GM12891 (cell line): ENCODE results near the gene CFAP410.

ENCODE experiments used
- DNase-seq: peaks from one replicate; pipeline ENCODE4 v3.0.0; 2011; ENCODE audit warnings: low spot score; ENCODE audit not compliant: insufficient read length
- FAIRE-seq: peaks from 2 replicates; lab custom pipeline; 2011; peaks lifted over from hg19 to GRCh38; lab: Jason Lieb, UNC
- PAX5 ChIP-seq: IDR thresholded peaks from 2 replicates; pipeline ENCODE4 v1.6.1; 2011; ENCODE audit warnings: low read length, moderate library complexity, mild to moderate bottlenecking; ENCODE audit not compliant: insufficient read depth, severe bottlenecking
- POLR2A ChIP-seq: IDR thresholded peaks from 2 replicates; pipeline ENCODE4 v1.6.1; 2011; ENCODE audit warnings: low read depth, low read length, control low read depth
- POLR2AphosphoS5 ChIP-seq: IDR thresholded peaks from 2 replicates; pipeline ENCODE4 v1.6.1; 2011; ENCODE audit warnings: low read depth, low read length, control low read depth
- POU2F2 ChIP-seq: IDR thresholded peaks from 2 replicates; pipeline ENCODE4 v1.6.1; 2011; ENCODE audit warnings: low read depth, mild to moderate bottlenecking, control low read depth, low read length, moderate library complexity
- SPI1 ChIP-seq: IDR thresholded peaks from 2 replicates; pipeline ENCODE4 v1.6.1; 2011; ENCODE audit warnings: low read depth, low read length, control low read depth
- TAF1 ChIP-seq: IDR thresholded peaks from 2 replicates; pipeline ENCODE4 v1.6.1; 2011; ENCODE audit warnings: low read depth, low read length, control low read depth

The CFAP410 gene

DNA sequence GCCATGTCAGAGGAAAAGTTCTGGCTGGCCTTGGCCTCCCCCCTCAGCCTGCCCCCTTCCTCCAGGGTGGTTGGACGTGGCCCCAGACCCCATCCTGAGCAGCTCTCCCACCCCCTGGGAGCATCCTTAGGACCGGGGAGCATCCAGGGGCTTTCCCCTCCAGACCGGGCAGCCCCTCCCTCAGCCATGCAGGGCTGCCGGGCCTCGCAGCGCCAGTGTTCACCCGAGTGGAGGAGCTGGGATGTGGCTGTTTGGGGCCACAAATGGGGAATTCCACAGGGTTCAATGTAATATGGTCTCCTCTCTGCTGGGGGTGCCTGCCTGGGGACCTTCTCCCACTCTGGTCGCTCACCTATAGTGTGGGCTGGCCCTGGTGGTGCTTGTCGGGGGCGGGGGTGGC lies 43.5 kb downstream of the CFAP410 start:
- DNase-seq (no peak), FAIRE-seq (peak; percentile 56)
- no peak for TF ChIP-seq PAX5
- no peak for TF ChIP-seq POLR2A
- TF ChIP-seq TAF1 = no peak
- no peak for TF ChIP-seq SPI1
- TF ChIP-seq POLR2AphosphoS5 = no peak
- no peak for TF ChIP-seq POU2F2

DNA sequence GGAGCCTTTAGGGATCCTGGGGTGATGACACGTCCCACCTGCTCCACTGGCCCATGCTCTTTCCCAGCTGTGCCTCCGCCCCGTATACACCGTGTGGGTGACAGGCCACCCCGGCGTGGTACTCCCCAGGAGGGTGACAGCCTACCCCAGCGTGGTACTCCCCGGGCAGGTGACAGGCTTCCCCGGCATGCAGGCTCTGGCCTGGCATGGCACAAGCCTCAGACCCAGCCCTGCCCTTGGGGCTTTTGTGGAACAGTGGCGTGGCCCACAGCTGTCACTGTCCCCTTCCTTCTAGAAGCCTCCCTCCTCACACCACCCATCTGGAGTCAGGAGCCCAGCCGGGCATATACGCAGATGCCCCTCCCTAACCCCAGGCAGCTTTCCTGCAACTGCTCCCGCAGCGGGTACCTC lies 44.0 kb downstream of the CFAP410 start:
- no peak for TF ChIP-seq POU2F2
- no peak for TF ChIP-seq TAF1
- TF ChIP-seq POLR2A = no peak
- no peak for TF ChIP-seq SPI1
- TF ChIP-seq POLR2AphosphoS5 = no peak
- no peak for TF ChIP-seq PAX5
- DNase-seq (no peak), FAIRE-seq (no peak)

DNA sequence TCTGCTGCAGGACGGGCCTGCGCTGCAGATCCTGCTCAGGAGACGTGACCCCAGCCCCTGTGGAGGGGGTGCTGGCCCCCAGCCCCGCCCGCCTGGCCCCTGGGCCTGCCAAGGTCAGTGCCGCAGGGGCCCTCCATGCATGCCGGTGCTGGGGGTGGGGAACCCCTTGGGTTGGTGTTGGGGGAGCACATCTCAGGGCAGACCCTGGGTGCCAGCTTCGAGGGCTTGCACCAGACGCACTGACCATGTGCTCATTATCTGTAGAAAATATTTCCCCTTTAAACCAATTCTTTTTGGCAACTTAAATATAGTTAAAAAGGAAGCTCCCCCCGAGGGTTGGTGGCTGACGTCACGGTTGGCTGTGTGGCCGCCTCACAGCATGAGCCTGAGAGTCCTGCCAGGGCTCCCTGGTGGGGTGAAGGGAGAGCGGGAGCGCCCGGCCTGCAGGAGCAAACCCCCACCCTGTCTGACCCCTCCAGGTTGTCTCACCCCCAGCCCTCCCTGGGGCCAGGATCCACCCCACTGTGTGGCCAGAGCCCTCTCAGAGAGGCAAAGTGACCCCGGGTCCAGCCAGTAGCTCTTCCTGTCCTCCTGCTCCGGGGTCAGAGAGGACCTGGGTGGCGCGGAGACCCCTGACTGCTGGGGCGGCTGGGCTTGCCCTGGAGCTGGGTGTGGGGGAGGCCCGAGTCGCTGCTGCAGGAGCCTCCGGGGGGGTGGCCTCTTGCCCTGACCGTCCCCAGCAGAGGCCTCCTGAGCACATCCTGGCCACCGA lies 44.6 kb downstream of the CFAP410 start:
- TF ChIP-seq POLR2AphosphoS5 = no peak
- no peak for TF ChIP-seq SPI1
- no peak for TF ChIP-seq PAX5
- no peak for TF ChIP-seq TAF1
- no peak for TF ChIP-seq POU2F2
- no peak for TF ChIP-seq POLR2A
- FAIRE-seq (no peak), DNase-seq (no peak)

DNA sequence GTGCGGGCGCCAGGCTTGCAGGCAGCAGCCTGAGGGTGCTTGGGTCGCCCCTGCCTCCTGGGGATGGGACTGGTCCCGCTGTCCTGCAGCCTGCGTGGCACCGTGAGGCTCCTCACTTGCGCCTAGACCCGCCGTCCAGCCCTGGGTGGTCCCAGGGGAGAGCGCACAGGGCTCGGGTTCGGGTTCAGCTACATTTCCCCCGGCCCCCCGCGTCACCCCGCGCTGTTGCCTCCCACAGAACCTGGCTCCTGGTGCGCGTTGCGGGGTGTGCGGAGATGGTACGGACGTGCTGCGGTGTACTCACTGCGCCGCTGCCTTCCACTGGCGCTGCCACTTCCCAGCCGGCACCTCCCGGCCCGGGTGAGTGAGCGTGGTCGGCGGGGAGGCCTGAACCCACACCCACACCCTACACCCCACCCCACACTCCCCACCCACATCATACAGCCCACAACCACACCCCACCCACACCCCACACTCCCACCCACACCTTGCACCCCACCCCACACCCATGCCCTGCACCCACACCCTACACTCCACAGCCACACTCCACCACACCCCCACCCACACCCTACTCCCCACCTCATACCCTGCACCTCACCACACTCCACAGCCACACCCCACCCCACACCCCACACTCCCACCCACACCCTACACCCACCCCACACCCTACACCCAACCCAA lies 45.5 kb downstream of the CFAP410 start:
- DNase-seq (no peak), FAIRE-seq (no peak)
- TF ChIP-seq POLR2AphosphoS5 (no peak), SPI1 (no peak), TAF1 (no peak), POLR2A (no peak), POU2F2 (no peak), PAX5 (no peak)

DNA sequence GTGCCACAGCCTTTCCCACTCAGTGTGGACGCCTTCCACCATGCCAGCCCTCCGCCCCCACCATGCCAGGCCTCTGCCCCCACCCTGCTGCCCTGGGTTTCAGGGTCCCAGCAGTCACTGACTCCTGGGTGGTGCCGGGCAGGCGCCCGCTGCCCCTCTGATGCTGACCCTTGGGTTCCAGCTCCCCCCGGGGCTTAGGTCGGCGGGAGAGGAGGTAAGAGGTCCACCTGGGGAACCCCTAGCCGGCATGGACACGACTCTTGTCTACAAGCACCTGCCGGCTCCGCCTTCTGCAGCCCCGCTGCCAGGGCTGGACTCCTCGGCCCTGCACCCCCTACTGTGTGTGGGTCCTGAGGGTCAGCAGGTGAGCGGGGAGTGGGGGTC lies 46.4 kb downstream of the CFAP410 start:
- DNase-seq = no peak
- TF ChIP-seq POLR2AphosphoS5 (no peak), SPI1 (no peak), PAX5 (no peak), POLR2A (no peak), TAF1 (no peak), POU2F2 (no peak)
- FAIRE-seq = no peak

DNA sequence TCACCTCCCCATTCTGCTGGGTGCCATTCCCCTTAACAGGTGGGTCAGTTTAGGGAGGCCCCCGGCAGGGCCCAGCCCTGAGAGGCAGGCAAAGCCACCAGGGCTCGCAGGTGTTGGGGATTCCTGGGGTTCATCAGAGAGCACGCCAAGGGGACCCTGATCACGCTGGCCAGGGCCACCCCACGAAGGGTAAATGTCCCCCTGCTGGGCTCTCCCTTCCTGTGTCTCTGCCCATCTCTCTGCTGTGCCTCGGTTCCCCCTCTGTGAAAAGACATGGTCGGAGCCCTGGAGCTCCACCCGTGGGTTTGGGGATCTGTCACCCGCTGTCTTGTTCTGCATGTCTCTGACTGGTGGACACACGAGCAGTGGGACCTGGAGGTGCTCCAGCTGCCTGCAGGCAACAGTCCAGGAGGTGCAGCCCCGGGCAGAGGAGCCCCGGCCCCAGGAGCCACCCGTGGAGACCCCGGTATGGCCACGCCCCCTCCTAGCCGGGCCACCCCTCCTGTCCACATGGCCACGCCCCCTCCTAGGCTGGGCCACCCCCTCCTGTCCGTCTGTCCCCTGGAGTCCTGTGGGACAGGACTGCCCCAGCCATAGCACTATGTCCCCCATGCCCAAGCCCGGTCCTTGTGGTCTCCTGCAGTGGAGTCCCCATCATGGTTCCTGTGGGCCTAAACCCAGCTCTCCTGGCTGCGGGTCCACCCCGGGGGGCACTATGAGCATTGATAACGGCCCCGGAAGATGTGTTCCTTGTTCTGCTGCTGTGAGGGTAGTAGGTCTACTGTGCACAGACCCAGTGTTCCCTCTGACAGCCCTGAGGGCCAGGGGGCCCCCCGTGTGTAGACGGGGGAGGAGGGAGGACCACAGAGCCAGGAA lies 47.0 kb downstream of the CFAP410 start:
- TF ChIP-seq PAX5 (no peak), TAF1 (no peak), POU2F2 (no peak), POLR2AphosphoS5 (no peak), POLR2A (no peak), SPI1 (no peak)
- DNase-seq = no peak
- FAIRE-seq = no peak

DNA sequence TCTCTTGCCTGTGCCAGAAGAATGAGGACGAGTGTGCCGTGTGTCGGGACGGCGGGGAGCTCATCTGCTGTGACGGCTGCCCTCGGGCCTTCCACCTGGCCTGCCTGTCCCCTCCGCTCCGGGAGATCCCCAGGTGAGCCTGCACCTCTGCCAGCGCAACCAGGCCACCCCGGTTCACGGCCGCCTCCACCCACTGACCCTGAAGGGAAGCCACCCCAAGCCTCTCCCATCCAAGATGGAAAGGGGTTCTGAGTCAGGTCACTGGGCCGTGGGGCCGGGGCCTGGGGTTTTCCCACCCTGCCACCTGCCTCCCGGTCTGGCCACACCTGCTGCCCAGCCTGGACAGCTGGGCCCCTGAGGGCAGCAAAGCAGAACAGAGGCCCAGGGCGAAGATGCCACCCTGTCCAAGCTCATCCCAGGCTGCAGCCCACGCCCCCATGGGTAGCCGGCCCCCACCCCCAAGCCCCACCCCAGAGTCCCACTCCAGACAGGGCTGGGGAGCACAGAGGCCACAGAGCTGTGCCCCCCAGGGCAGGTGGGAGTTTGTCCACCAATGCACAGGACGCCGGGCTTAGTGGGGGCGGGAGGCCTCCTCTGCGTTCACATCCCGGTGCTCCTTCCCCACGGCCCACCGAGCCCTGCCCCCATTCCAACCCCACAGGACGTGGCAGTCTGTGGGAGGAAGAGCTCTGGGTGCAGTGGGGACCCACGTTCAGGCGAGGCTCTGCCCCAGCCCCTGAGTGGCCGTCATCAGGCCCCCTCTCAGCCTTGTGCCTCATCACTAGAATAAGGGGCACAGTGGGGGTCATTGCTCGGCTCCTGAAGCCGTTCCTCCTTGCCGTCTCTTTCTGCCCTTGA lies 47.9 kb downstream of the CFAP410 start:
- FAIRE-seq = no peak
- TF ChIP-seq SPI1 (no peak), PAX5 (no peak), POLR2A (no peak), POU2F2 (no peak), TAF1 (no peak), POLR2AphosphoS5 (no peak)
- DNase-seq = no peak

DNA sequence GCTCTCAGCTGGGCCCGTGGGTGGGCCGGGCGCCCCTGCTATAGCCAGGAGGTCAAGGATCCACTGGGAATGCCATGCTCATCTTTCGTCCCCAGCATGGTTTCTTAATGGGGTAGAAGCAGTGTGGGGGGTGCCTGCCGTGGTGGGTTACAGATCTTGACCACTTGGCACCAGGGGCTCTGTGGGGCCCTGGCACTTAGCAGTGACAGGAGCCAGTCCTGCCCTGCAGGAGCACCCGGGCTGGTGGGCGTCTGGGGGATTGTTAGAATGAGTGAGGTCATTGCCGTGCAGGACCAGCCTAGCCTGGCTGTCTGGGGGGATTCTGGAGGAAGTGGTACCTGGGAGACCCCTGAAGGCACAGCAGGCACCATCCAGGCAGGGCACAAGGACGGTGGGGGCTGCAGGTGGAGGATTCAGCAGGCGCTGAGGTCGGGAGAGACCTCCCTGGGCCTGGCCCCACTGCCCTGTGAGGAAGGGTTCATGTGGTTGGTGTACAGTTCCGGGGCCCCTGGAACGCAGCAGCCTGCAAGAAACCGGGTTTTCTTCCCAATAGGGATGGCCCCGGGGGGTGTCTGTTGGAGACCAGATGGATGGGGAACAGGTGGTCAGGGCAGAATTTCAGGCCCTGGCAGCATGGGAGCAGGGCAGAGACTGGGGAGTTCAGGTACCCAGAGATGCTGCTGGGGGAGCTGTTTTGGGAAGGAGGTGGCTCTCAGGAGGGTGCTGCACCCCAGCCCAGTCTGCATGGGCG lies 48.7 kb downstream of the CFAP410 start:
- DNase-seq (no peak), FAIRE-seq (no peak)

More for the DNA sequence above, 48.7 kb downstream of the CFAP410 start:
- TF ChIP-seq POLR2AphosphoS5 = no peak
- TF ChIP-seq PAX5 = no peak
- no peak for TF ChIP-seq POLR2A
- no peak for TF ChIP-seq SPI1
- no peak for TF ChIP-seq POU2F2
